Neural progenitor cell (in vitro differentiated cells): ENCODE results near the gene CCDC188.

Source experiments
- CTCF ChIP-seq: fragments of 200-600 bp; sonication (generic); IDR thresholded peaks from 2 replicates; pipeline ENCODE4 v1.5.1; 2017; ENCODE audit warnings: antibody characterized with exemption, mild to moderate bottlenecking
- EZH2 ChIP-seq: fragments of 200-600 bp; sonication (generic); IDR thresholded peaks from 2 replicates; pipeline ENCODE4 v1.6.1; 2017; ENCODE audit warnings: antibody characterized with exemption, mild to moderate bottlenecking, moderate library complexity
- EZH2phosphoT487 ChIP-seq: fragments of 200-600 bp; sonication (generic); IDR thresholded peaks from 2 replicates; pipeline ENCODE4 v1.6.1; 2017; ENCODE audit warnings: antibody characterized with exemption

- TF ChIP-seq CTCF = no peak
- no peak for TF ChIP-seq EZH2
- no peak for TF ChIP-seq EZH2phosphoT487
These were observed 38.9 kb downstream of the CCDC188 start for GRCh38 chr22:20111689-20112622.
